Measurements from ENCODE around the gene ALX3.
"Not testable (repeated sequence)": the region's sequence is repeated elsewhere in the genome, so short reads cannot be mapped to it uniquely, and the experiment has no call there.

The ALX3 gene

GRCh38 chr1:110038271-110038670, 32.2 kb downstream of the ALX3 start:
- no peak for DNase-seq

- no peak for DNase-seq
Observed at GRCh38 chr1:110035236-110035752, 35.2 kb downstream of the ALX3 start.

GRCh38 chr1:110034451-110035235, 35.8 kb downstream of the ALX3 start, which contains the start of gene STRIP1:
Gene STRIP1, plus strand, starts transcription at chr1:110034624. Its CDS starts 14 bp downstream, at chr1:110034638.
- peak; percentile 93 for DNase-seq

GRCh38 chr1:110034040-110034450, 36.4 kb downstream of the ALX3 start:
- DNase-seq, result no peak

- no peak for DNase-seq
Observed at GRCh38 chr1:110033421-110033820, 37.1 kb downstream of the ALX3 start.

- no peak for DNase-seq
Observed at GRCh38 chr1:110032327-110032726, 38.1 kb downstream of the ALX3 start.

GRCh38 chr1:110030687-110031086, 39.8 kb downstream of the ALX3 start:
- not testable (repeated sequence) for DNase-seq

GRCh38 chr1:110024613-110025012, 45.9 kb downstream of the ALX3 start:
- DNase-seq, result no peak

- DNase-seq, result no peak
Observed at GRCh38 chr1:110021285-110021684, 49.2 kb downstream of the ALX3 start.

GRCh38 chr1:110019770-110020169, 50.7 kb downstream of the ALX3 start:
- no peak for DNase-seq

- DNase-seq, result no peak
Observed at GRCh38 chr1:110018396-110018795, 52.1 kb downstream of the ALX3 start.

GRCh38 chr1:110017792-110018191, 52.7 kb downstream of the ALX3 start:
- no peak for DNase-seq

GRCh38 chr1:110012100-110012780, 58.2 kb downstream of the ALX3 start:
- no peak for DNase-seq

- DNase-seq, result no peak
Observed at GRCh38 chr1:110011527-110012041, 58.9 kb downstream of the ALX3 start.
